HG03039 (cell line): Measurements from ENCODE around the gene IGFALS.

ENCODE experiments used
- ATAC-seq: cut with Tn5 transposase; IDR thresholded peaks from one replicate; pipeline ENCODE4 v1.9.1; 2021; ENCODE audit warnings: mild to moderate bottlenecking, moderate library complexity; ENCODE audit not compliant: unreplicated experiment

Gene IGFALS

GRCh38 chr16:1767116-1767994 lies 26.1 kb downstream of the IGFALS start:
- ATAC-seq: no peak

GRCh38 chr16:1766701-1767100 lies 26.8 kb downstream of the IGFALS start:
- no peak for ATAC-seq

GRCh38 chr16:1766231-1766630 lies 27.3 kb downstream of the IGFALS start:
- ATAC-seq: no peak

- ATAC-seq: no peak
These were observed 27.7 kb downstream of the IGFALS start for GRCh38 chr16:1765826-1766225.

- no peak for ATAC-seq
These were observed 28.5 kb downstream of the IGFALS start for GRCh38 chr16:1764971-1765370.

GRCh38 chr16:1763521-1764511 lies 29.7 kb downstream of the IGFALS start:
- ATAC-seq: no peak

GRCh38 chr16:1762879-1763520 lies 30.5 kb downstream of the IGFALS start:
- no peak for ATAC-seq

GRCh38 chr16:1762196-1762878 lies 31.2 kb downstream of the IGFALS start:
- ATAC-seq: no peak

GRCh38 chr16:1761751-1762150 lies 31.8 kb downstream of the IGFALS start:
- no peak for ATAC-seq

GRCh38 chr16:1760911-1761310 lies 32.6 kb downstream of the IGFALS start:
- ATAC-seq: no peak

- no peak for ATAC-seq
These were observed 34.0 kb downstream of the IGFALS start for GRCh38 chr16:1759511-1759910.

- ATAC-seq: no peak
These were observed 34.6 kb downstream of the IGFALS start for GRCh38 chr16:1758923-1759322.

- no peak for ATAC-seq
These were observed 35.6 kb downstream of the IGFALS start for GRCh38 chr16:1757714-1758461.

GRCh38 chr16:1754204-1754603 lies 39.3 kb downstream of the IGFALS start:
- ATAC-seq: no peak

- ATAC-seq: no peak
These were observed 40.7 kb downstream of the IGFALS start for GRCh38 chr16:1752853-1753252.

GRCh38 chr16:1751946-1752345 lies 41.6 kb downstream of the IGFALS start:
- ATAC-seq: no peak

- ATAC-seq: no peak
These were observed 44.1 kb downstream of the IGFALS start for GRCh38 chr16:1749152-1750117.

- no peak for ATAC-seq
These were observed 45.6 kb downstream of the IGFALS start for GRCh38 chr16:1747934-1748333.
